HepG2 (cell line): ENCODE results near the gene ECSCR. TPM values are rescaled to one million over a fixed set of nuclear protein-coding genes. Genes with fewer than 3 reads are reported as not detected.

Source experiments
- ELF4 ChIP-seq: sonication (generic); formaldehyde crosslinking; IDR thresholded peaks from 2 replicates; pipeline ENCODE4 v1.5.0; 2020; ENCODE audit warnings: missing genetic modification reagents, mild to moderate bottlenecking, moderate library complexity, borderline replicate concordance
- MNT ChIP-seq: fragments of 450-650 bp; IDR thresholded peaks from 2 replicates; pipeline ENCODE4 v1.6.1; 2016
- NFAT5 ChIP-seq: sonication (generic); formaldehyde crosslinking; IDR thresholded peaks from 2 replicates; pipeline ENCODE4 v1.4.0; 2020; ENCODE audit warnings: missing genetic modification reagents
- SALL1 ChIP-seq: sonication (generic); formaldehyde crosslinking; IDR thresholded peaks from 2 replicates; pipeline ENCODE4 v1.8.0; 2022; ENCODE audit warnings: mild to moderate bottlenecking, missing genetic modification reagents
- TERF1 ChIP-seq: sonication (generic); formaldehyde crosslinking; IDR thresholded peaks from 2 replicates; pipeline ENCODE4 v1.8.0; 2022; ENCODE audit warnings: mild to moderate bottlenecking, missing genetic modification reagents, moderate library complexity
- ZKSCAN8 ChIP-seq: IDR thresholded peaks from 2 replicates; pipeline ENCODE4 v1.6.1; 2016; ENCODE audit warnings: borderline replicate concordance, missing genetic modification reagents, missing compliant biosample characterization
- ZNF318 ChIP-seq: sonication (generic); formaldehyde crosslinking; IDR thresholded peaks from 2 replicates; pipeline ENCODE4 v1.4.0; 2020; ENCODE audit warnings: mild to moderate bottlenecking, missing genetic modification reagents
- ZNF557 ChIP-seq: sonication (generic); formaldehyde crosslinking; IDR thresholded peaks from 2 replicates; pipeline ENCODE4 v1.4.0; 2020; ENCODE audit warnings: missing genetic modification reagents
- ZNF589 ChIP-seq: sonication (generic); formaldehyde crosslinking; conservative IDR thresholded peaks from 2 replicates; pipeline ENCODE4 v1.8.0; 2022; ENCODE audit warnings: mild to moderate bottlenecking, moderate library complexity, missing genetic modification reagents
- ZNF724P ChIP-seq: sonication (generic); formaldehyde crosslinking; IDR thresholded peaks from 2 replicates; pipeline ENCODE4 v1.8.0; 2022; ENCODE audit warnings: missing genetic modification reagents, borderline replicate concordance
- ZNF850 ChIP-seq: sonication (generic); formaldehyde crosslinking; conservative IDR thresholded peaks from 2 replicates; pipeline ENCODE4 v1.9.0; 2021; ENCODE audit warnings: mild to moderate bottlenecking, missing genetic modification reagents
- ZSCAN20 ChIP-seq: sonication (generic); formaldehyde crosslinking; IDR thresholded peaks from 2 replicates; pipeline ENCODE4 v1.4.0; 2020; ENCODE audit warnings: missing genetic modification reagents, mild to moderate bottlenecking, borderline replicate concordance
- polyA plus RNA-seq, 8 experiments: library from polyadenylated mRNA; depleted of rRNA in 3 of 8; stranded (reverse) in 7 of 8; unstranded in 1 of 8; fragments of >200 nt; fragmentation: Illumina TruSeq in 4 of 8; extraction: Trizol in 4 of 8; gene quantifications; 2 replicates each; pipeline versions ENCODE4 v1.2.1 to v1.2.3, GENCODE V29; 2011 to 2016; ENCODE audit warnings: low read depth in 4 of 8, missing spikeins in 1 of 8, mixed read lengths in 1 of 8; ENCODE audit not compliant: insufficient read depth in 1 of 8
- total RNA-seq, 5 experiments: library from RNA; depleted of rRNA; stranded (reverse); fragments of >200 nt; fragmentation: Illumina TruSeq; extraction: Trizol; gene quantifications; 2 replicates each; pipeline ENCODE4 v1.2.3, GENCODE V29; 2016; ENCODE audit warnings: low read depth in 1 of 5

ECSCR gene
- total and polyA plus RNA-seq, 2 of the 13 experiments (the other 11 are each of a cell fraction or from before 2014, with no cell fraction given): 0.18 TPM; not detected in 1

GRCh38 chr5:139403787-139404483, 58.6 kb downstream of the ECSCR start, which contains the start of gene SPATA24 (continued):
- TF ChIP-seq ZNF318 (no peak), ZNF589 (CRISPR knock-in tag) (no peak), MNT (peak; percentile 53; the same call in 1 of the 2 replicates), ZNF724P (no peak), TERF1 (CRISPR knock-in tag) (no peak), ELF4 (CRISPR knock-in tag) (no peak), SALL1 (peak; percentile 76; the same call in 1 of the 2 replicates), ZSCAN20 (CRISPR knock-in tag) (0 out of 2 replicates have a peak, but pooled peaks have one; percentile 43), ZNF850 (no peak), ZNF557 (CRISPR knock-in tag) (no peak), NFAT5 (CRISPR knock-in tag) (no peak), ZKSCAN8 (CRISPR knock-in tag) (no peak)
